Measurements from ENCODE around the gene SP8. TPM values are rescaled to one million over a fixed set of nuclear protein-coding genes. Genes with fewer than 3 reads are reported as not detected.

Gene SP8
- total RNA-seq = not detected in 2 replicates

DNA sequence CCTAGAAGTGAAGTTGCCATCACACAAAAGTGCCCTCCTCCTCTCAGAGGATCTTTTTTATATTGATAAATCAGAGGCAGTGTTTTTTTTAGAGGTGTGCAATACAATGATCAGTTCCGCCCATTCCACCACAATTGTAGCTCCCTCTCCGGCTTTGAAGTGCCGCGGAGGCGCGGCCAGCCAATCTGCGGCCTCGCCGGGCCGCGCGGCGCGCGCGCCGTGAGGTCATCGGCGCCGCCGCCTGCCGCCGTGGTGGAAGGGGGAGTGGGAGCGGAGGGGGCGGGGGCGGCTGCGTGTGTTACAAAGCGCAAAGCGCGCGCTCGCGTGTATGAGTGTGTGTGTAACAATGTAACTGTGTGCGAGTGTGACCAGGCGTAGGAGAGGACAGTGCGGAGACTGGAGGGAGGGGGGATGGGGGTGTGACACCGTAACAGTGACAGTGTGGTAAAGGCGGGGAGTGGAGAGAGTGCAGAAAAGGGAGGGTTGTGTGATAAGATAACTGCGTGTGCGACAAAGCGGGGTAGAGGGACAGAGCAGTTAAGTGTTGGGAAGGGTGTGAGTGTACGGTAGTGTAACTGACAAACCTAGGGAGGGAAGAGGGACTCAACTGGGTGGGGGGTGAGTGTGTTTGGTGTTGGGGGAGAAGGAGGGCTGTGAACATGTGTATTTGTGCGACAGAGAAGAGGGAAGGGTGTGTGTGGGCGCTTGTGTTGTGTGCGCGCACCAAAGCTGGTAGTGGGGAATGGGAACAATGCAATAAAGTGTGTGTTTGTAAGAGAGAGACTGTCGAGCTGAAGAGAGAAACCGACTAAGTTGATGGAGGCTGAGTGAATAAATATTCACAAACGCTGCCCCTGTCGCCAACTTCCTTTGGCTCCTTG, at the start of gene SP8:
Gene SP8 (minus strand): TSS at position 108 of the 881 bp plus-strand sequence. CDS start 88 bp downstream, at position 20.

Other genes with a start within 250 kb of the SP8 start
- not detected in 2 replicates for gene ABCB5, start 171.2 kb downstream of the SP8 start, total RNA-seq